CD4-positive, alpha-beta T cell (primary cell): ENCODE data around the gene NME4. TPM values are rescaled to one million over a fixed set of nuclear protein-coding genes. Genes with fewer than 3 reads are reported as not detected.

ENCODE experiments used
- ATAC-seq: fragments of 200-7000 bp; cut with Tn5 transposase; one replicate; pipeline ENCODE4 v1.10.0; 2022; ENCODE audit warnings: mild to moderate bottlenecking; ENCODE audit not compliant: poor library complexity
- CTCF ChIA-PET: fragments of 350-600 bp; sonication (Branson Sonifier 250); formaldehyde crosslinking; loops from one replicate; lab custom pipeline; 2021; ENCODE audit warnings: antibody characterized with exemption, inconsistent platforms; lab: Charles Lee
- POLR2A ChIA-PET: fragments of 350-600 bp; sonication (Branson Sonifier 250); formaldehyde crosslinking; loops from one replicate; lab custom pipeline; 2021; ENCODE audit warnings: antibody characterized with exemption, inconsistent platforms; lab: Charles Lee
- DNase-seq, 14 experiments: peaks; one replicate each; pipeline ENCODE4 v3.0.0-alpha.2; 2013 to 2020; ENCODE audit warnings: mixed read lengths in 2 of 14
- H3K27ac ChIP-seq, 2 donors: one replicate each; pipeline versions ENCODE4 v1.5.1 to v1.7.0; 2013; ENCODE audit warnings: low read length in 2 of 2, low read depth in 1 of 2, mild to moderate bottlenecking in 1 of 2
- H3K27me3 ChIP-seq, 2 experiments: 1 replicate in 1 of 2; 2 replicates in 1 of 2; pipeline versions ENCODE4 v1.6.1 to v1.7.0; 2013; ENCODE audit warnings: low read length in 2 of 2, control low read depth in 1 of 2, mild to moderate bottlenecking in 1 of 2, moderate library complexity in 1 of 2; ENCODE audit not compliant: insufficient read depth in 2 of 2, control insufficient read depth in 1 of 2
- H3K36me3 ChIP-seq: one replicate; pipeline ENCODE4 v1.6.1; 2013; ENCODE audit warnings: low read length, control low read depth; ENCODE audit not compliant: insufficient read depth
- H3K4me1 ChIP-seq: one replicate; pipeline ENCODE4 v1.6.1; 2013; ENCODE audit warnings: low read length, control low read depth; ENCODE audit not compliant: insufficient read depth
- H3K4me3 ChIP-seq: one replicate; pipeline ENCODE4 v1.5.1; 2013; ENCODE audit warnings: mild to moderate bottlenecking, low read length, moderate library complexity
- H3K9me3 ChIP-seq, 2 experiments: 1 replicate in 1 of 2; 2 replicates in 1 of 2; pipeline versions ENCODE4 v1.6.1 to v1.7.0; 2013; ENCODE audit warnings: low read length in 2 of 2, mild to moderate bottlenecking in 2 of 2, control low read depth in 1 of 2, moderate library complexity in 1 of 2; ENCODE audit not compliant: control insufficient read depth in 1 of 2, insufficient read depth in 1 of 2
- H3K27ac Mint-ChIP-seq: one replicate; pipeline ENCODE4 v1.8.0; 2020; ENCODE audit warnings: mixed read lengths
- H3K27me3 Mint-ChIP-seq: one replicate; pipeline ENCODE4 v1.8.0; 2021; ENCODE audit warnings: mixed read lengths
- H3K36me3 Mint-ChIP-seq: one replicate; pipeline ENCODE4 v1.8.0; 2021; ENCODE audit warnings: low read depth, mixed read lengths
- H3K4me1 Mint-ChIP-seq: one replicate; pipeline ENCODE4 v1.8.0; 2021; ENCODE audit warnings: low read depth, mixed read lengths
- H3K4me3 Mint-ChIP-seq: one replicate; pipeline ENCODE4 v1.8.0; 2020; ENCODE audit warnings: mild to moderate bottlenecking, mixed read lengths
- H3K9me3 Mint-ChIP-seq: one replicate; pipeline ENCODE4 v1.8.0; 2020; ENCODE audit warnings: mixed read lengths
- intact Hi-C, 2 experiments: fragments of 100-400 bp; cut with DNase I in 1 of 2; cut with micrococcal nuclease in 1 of 2; formaldehyde crosslinking; loops; one replicate each; pipeline versions ENCODE4 v1.15.1 to v1.9.0; 2023 to 2025; cut with DNase I, micrococcal nuclease
- total RNA-seq, 174 experiments: library from RNA in 2 of 174; stranded (reverse) in 2 of 174; gene quantifications; one replicate each; pipeline ENCODE4 v1.2.3 and lab custom pipeline; 2021 to 2026
- TF ChIP-seq, protein P1 (sequence below): fragments of 200-600 bp; IDR thresholded peaks from one replicate; pipeline ENCODE4 v1.8.0; 2022; ENCODE audit warnings: antibody characterized with exemption, mild to moderate bottlenecking

The NME4 gene
- total RNA-seq, 2 experiments from 2014 or later: 31.2 to 32.6 TPM

DNA sequence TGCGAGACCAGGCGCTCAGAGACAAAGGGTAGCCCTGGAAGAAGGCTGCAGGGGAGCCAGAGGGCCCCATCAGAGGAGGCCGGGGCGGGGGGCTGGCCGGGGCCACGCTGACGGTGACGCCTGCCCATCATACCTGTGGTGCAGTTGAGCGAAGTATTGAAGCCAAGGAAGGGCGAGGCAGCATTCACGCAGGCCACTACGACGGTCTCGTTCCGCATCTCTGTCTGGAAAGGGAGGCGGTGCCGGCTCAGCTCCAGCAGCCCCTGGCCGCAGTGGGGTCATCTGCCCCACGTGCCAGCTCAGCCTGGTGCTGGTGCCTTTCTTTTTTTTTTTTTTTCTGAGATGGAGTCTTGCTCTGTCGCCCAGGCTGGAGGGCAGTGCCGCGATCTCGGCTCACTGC, 21.8 kb upstream of the NME4 start:
- Mint-ChIP-seq H3K9me3 (no peaks in the 10 kb centered on the region), H3K4me3 (no peak overlapping the region), H3K27me3 (no peaks in the 10 kb centered on the region), H3K27ac (no peak overlapping the region), H3K36me3 (peaks cover 35% of the 10 kb centered on the region), H3K4me1 (peaks cover 15% of the 10 kb centered on the region)
- ATAC-seq (no peak), DNase-seq (no peak)
- ChIA-PET CTCF (no interaction called here), POLR2A (no interaction called here)
- peaks cover 0 to 8% of the 10 kb centered on the region in 2 experiments for H3K9me3 ChIP-seq
- TF ChIP-seq, protein P1, sequence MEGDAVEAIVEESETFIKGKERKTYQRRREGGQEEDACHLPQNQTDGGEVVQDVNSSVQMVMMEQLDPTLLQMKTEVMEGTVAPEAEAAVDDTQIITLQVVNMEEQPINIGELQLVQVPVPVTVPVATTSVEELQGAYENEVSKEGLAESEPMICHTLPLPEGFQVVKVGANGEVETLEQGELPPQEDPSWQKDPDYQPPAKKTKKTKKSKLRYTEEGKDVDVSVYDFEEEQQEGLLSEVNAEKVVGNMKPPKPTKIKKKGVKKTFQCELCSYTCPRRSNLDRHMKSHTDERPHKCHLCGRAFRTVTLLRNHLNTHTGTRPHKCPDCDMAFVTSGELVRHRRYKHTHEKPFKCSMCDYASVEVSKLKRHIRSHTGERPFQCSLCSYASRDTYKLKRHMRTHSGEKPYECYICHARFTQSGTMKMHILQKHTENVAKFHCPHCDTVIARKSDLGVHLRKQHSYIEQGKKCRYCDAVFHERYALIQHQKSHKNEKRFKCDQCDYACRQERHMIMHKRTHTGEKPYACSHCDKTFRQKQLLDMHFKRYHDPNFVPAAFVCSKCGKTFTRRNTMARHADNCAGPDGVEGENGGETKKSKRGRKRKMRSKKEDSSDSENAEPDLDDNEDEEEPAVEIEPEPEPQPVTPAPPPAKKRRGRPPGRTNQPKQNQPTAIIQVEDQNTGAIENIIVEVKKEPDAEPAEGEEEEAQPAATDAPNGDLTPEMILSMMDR: no peak
- intact Hi-C loops: no loop called here
- H3K27me3 ChIP-seq: no peaks in the 10 kb centered on the region
- H3K36me3 ChIP-seq: peaks cover 55% of the 10 kb centered on the region
- no peak overlapping the region for H3K27ac ChIP-seq
- H3K4me3 ChIP-seq: no peak overlapping the region
- peaks cover 30% of the 10 kb centered on the region for H3K4me1 ChIP-seq

- peaks cover 0 to 8% of the 10 kb centered on the region in 2 experiments for H3K9me3 ChIP-seq
- ATAC-seq (no peak), DNase-seq (no peak)
- H3K27me3 ChIP-seq: no peaks in the 10 kb centered on the region
- Mint-ChIP-seq H3K27me3 (no peaks in the 10 kb centered on the region), H3K27ac (no peak overlapping the region), H3K9me3 (no peaks in the 10 kb centered on the region), H3K4me3 (no peak overlapping the region), H3K4me1 (peaks cover 11% of the 10 kb centered on the region), H3K36me3 (peaks cover 32% of the 10 kb centered on the region)
- ChIA-PET CTCF (no interaction called here), POLR2A (no interaction called here)
- intact Hi-C loops: no loop called here
- peaks cover 32% of the 10 kb centered on the region for H3K4me1 ChIP-seq
- H3K4me3 ChIP-seq: no peak overlapping the region
- TF ChIP-seq, protein P1: no peak
- no peak overlapping the region for H3K27ac ChIP-seq
- H3K36me3 ChIP-seq: peaks cover 55% of the 10 kb centered on the region
Measured at GRCh38 chr16:375927-376816, 20.8 kb upstream of the NME4 start.

DNA sequence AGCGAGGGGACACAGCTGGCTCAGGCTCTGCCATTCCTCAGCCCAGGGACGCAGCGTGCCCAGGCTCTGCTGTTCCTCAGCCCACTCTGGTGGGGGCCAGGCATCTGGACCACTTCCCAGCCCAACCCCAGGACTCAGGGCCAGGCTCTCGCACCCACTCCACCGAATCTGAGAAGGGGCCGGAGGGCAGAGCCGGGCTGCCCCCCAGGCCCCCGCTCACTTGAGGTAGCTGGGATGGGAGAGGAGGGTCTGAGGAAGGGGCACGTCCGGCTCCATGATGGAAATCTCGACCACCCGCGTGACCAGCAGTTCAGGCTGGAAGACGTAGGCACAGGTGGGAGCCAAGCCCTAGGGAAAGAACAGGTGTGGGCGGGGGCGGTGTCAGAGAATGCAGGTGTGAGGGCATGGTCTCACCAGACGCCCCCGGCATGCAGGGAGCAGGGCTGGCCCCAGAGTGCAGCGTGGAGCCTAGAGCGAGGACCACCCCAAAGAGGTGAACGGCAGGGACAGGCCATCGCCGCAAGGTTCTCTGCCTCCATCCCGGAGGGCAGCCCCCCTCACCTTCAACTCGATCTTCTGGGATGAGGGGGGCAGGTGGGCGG, 20.1 kb upstream of the NME4 start:
- Mint-ChIP-seq H3K4me1 (peaks cover 11% of the 10 kb centered on the region), H3K36me3 (peaks cover 29% of the 10 kb centered on the region), H3K27me3 (no peaks in the 10 kb centered on the region), H3K27ac (no peak overlapping the region), H3K9me3 (no peaks in the 10 kb centered on the region), H3K4me3 (no peak overlapping the region)
- TF ChIP-seq, protein P1: no peak
- Histone ChIP-seq H3K36me3 (peaks cover 48% of the 10 kb centered on the region), H3K4me1 (peaks cover 31% of the 10 kb centered on the region), H3K27ac (no peak overlapping the region), H3K9me3 (peaks cover 0 to 4% of the 10 kb centered on the region in 2 experiments), H3K27me3 (no peaks in the 10 kb centered on the region), H3K4me3 (no peak overlapping the region)
- POLR2A ChIA-PET: no interaction called here
- CTCF ChIA-PET: no interaction called here
- no peak for DNase-seq
- no peak for ATAC-seq
- intact Hi-C loops: no loop called here
